ENCODE data around the gene BCL6. TPM values are rescaled to one million over a fixed set of nuclear protein-coding genes. Genes with fewer than 3 reads are reported as not detected.

Gene BCL6
- total and polyA plus RNA-seq, 10 of the 15 experiments (the other 5 are each of a cell fraction or from before 2014, with no cell fraction given), result 0.04 to 0.85 (median 0.15) TPM

- no peak for TF ChIP-seq ZBTB40 (IDR thresholded peaks at IDR 0.05; ENCODE audit: borderline replicate concordance)
- no peak for TF ChIP-seq MYC (IDR thresholded peaks at IDR 0.05; ENCODE audit: insufficient read depth, insufficient read length, insufficient replicate concordance, low read length, severe bottlenecking)
- TF ChIP-seq POLR2AphosphoS5 (IDR thresholded peaks at IDR 0.05; ENCODE audit: low read length), result no peak
- no peak for TF ChIP-seq E2F4 (IDR thresholded peaks at IDR 0.05; ENCODE audit: low read depth, low read length)
These were observed 36.6 kb downstream of the BCL6 start (continued) for GRCh38 chr3:187708696-187709095.

GRCh38 chr3:187706971-187707370, 38.3 kb downstream of the BCL6 start:
- 33% methylated on average over 2 of the region's 2 CpGs for WGBS (ENCODE audit: insufficient coverage, insufficient replicate concordance, low lambda C conversion rate, missing lambda C conversion rate)
- CTCF ChIA-PET, result no interaction called here
- in situ Hi-C loops (cut with MboI), result no loop called here

More at GRCh38 chr3:187706971-187707370, 38.3 kb downstream of the BCL6 start:
- DNase-seq (ENCODE audit: low read depth, low spot score), result no peak
- peaks cover 0 to 2% of the 10 kb centered on the region in 2 experiments; a peak in 1 of 4 replicates for H3K27me3 ChIP-seq (replicated peaks in 1 of 2; ENCODE audit: control insufficient read depth in 2 of 2, insufficient read depth in 2 of 2, low read length in 1 of 2)
- no peak overlapping the region for H3K9ac ChIP-seq (ENCODE audit: control insufficient read depth, insufficient read depth, low read length)
- ChIA-PET SMC1A (ENCODE audit: uncharacterized antibody, unreplicated experiment) (interaction anchor here (3.8 kb wide), 1 partner anchor 27 kb away, joined by 17 read pairs; no protein-coding TSS in a partner anchor), POLR2A (interaction anchor here (0.5 to 0.6 kb wide), 2 partner anchors 542 to 678 kb away, joined by 4 read pairs; no protein-coding TSS in a partner anchor), RAD21 (ENCODE audit: unreplicated experiment) (no interaction called here)
- no peak for TF ChIP-seq ASH2L (IDR thresholded peaks at IDR 0.05; ENCODE audit: borderline replicate concordance, low read depth)
- TF ChIP-seq SUPT20H (IDR thresholded peaks at IDR 0.05; ENCODE audit: borderline replicate concordance, control insufficient read depth, low read depth, low read length), result no peak
- TF ChIP-seq REST (IDR thresholded peaks at IDR 0.05; ENCODE audit: low read depth, low read length), result no peak
- TF ChIP-seq IRF5 (IDR thresholded peaks at IDR 0.05; ENCODE audit: borderline replicate concordance), result no peak
- no peak for TF ChIP-seq MTA3 (IDR thresholded peaks at IDR 0.05; ENCODE audit: borderline replicate concordance, low read length)
- TF ChIP-seq IRF3 (IDR thresholded peaks at IDR 0.05), result no peak
- no peak overlapping the region for H3K4me3 ChIP-seq
- intact Hi-C loops (cut with micrococcal nuclease; ENCODE audit: unreplicated experiment), result no loop called here
- ATAC-seq, result no peak
- no peak for FAIRE-seq
- BruUV-seq (replicated peaks), result no TSS peak
- H2AFZ ChIP-seq (ENCODE audit: control insufficient read depth, low read depth, low read length), result no peak overlapping the region
- no peaks in the 10 kb centered on the region for H4K20me1 ChIP-seq (ENCODE audit: control insufficient read depth, insufficient read depth)
- no peak overlapping the region for H3K27ac ChIP-seq (ENCODE audit: control insufficient read depth, insufficient read depth)
- H3K79me2 ChIP-seq (ENCODE audit: control insufficient read depth, insufficient read depth, low read length), result no peaks in the 10 kb centered on the region
- no peaks in the 10 kb centered on the region for H3K4me1 ChIP-seq (ENCODE audit: control insufficient read depth, insufficient read depth, low read length)
- H3K9me3 ChIP-seq (replicated peaks; ENCODE audit: control insufficient read depth, insufficient read depth, low read length), result no peaks in the 10 kb centered on the region
- H3K36me3 ChIP-seq (ENCODE audit: control insufficient read depth in 2 of 2, insufficient read depth in 2 of 2, low read length in 1 of 2), result no peaks in the 10 kb centered on the region
- H3K4me2 ChIP-seq (ENCODE audit: control insufficient read depth, insufficient read depth), result no peak overlapping the region
